HCT116 (cell line): Measurements from ENCODE around the gene OPN4. TPM values are rescaled to one million over a fixed set of nuclear protein-coding genes. Genes with fewer than 3 reads are reported as not detected.

Source experiments
- ATAC-seq: fragments of 200-7000 bp; cut with Tn5 transposase; 2 replicates; pipeline ENCODE4 v1.9.1; 2020; ENCODE audit warnings: mild to moderate bottlenecking, moderate library complexity
- BruUV-seq: library from RNA; stranded (reverse); fragments of 400-500 nt; replicated peaks from 2 replicates; lab custom pipeline; 2021; lab: Mats Ljungman, UMichigan
- CTCF ChIA-PET: fragments of 300-600 bp; sonication (Branson Sonifier 250); formaldehyde crosslinking; loops from one replicate; lab custom pipeline; 2021; ENCODE audit warnings: antibody characterized with exemption; lab: Charles Lee
- POLR2A ChIA-PET: fragments of 300-600, 350-600 bp; sonication (Branson Sonifier 250); formaldehyde crosslinking; loops from one replicate; lab custom pipeline; 2021; ENCODE audit warnings: antibody characterized with exemption; lab: Charles Lee
- RAD21 ChIA-PET, 2 experiments: fragments of 300-600 bp; sonication (Branson Sonifier 250); formaldehyde crosslinking; loops; one replicate each; lab custom pipeline; 2023; ENCODE audit warnings: low total read pairs in 2 of 2; ENCODE audit not compliant: uncharacterized antibody in 2 of 2, unreplicated experiment in 2 of 2, low non-redundant PET in 1 of 2; lab: Charles Lee
- DNase-seq: peaks from one replicate; pipeline ENCODE4 v3.0.0-alpha.2; 2010; ENCODE audit warnings: low read depth, low spot score
- H2AFZ ChIP-seq: fragments of 200-600 bp; shearing (Covaris generic), sonication (generic); 2 replicates; pipeline ENCODE4 v1.6.1; 2017; ENCODE audit warnings: low read depth, mixed run types, mixed read lengths, antibody characterized with exemption, low read length; ENCODE audit not compliant: poor library complexity, severe bottlenecking
- H3K27ac ChIP-seq: 2 replicates; pipeline ENCODE4 v1.5.1; 2012; ENCODE audit warnings: low read depth, low read length
- H3K27me3 ChIP-seq: fragments of 200-600 bp; sonication (generic); 2 replicates; pipeline ENCODE4 v1.6.1; 2016; ENCODE audit warnings: mixed run types, low read length, mixed read lengths; ENCODE audit not compliant: insufficient read depth
- H3K36me3 ChIP-seq, 2 experiments: fragments of 200-500 bp in 1 of 2; fragments of 200-600 bp in 1 of 2; sonication (Bioruptor generic) in 1 of 2; sonication (generic) in 1 of 2; 2 replicates each; pipeline versions ENCODE4 v1.5.1 to v1.6.1; 2014 to 2016; ENCODE audit warnings: low read length in 2 of 2, inconsistent platforms in 1 of 2, mixed read lengths in 1 of 2, mixed run types in 1 of 2; ENCODE audit not compliant: insufficient read depth in 2 of 2, control insufficient read depth in 1 of 2
- H3K4me1 ChIP-seq, 2 experiments: fragments of 200-600 bp in 1 of 2; sonication (generic) in 1 of 2; 2 replicates each; pipeline versions ENCODE4 v1.5.1 to v1.6.1; 2012 to 2017; ENCODE audit warnings: low read length in 2 of 2, inconsistent platforms in 1 of 2, mild to moderate bottlenecking in 1 of 2, mixed read lengths in 1 of 2, mixed run types in 1 of 2, moderate library complexity in 1 of 2; ENCODE audit not compliant: insufficient read depth in 2 of 2, control insufficient read depth in 1 of 2
- H3K4me2 ChIP-seq: fragments of 200-600 bp; sonication (generic); 2 replicates; pipeline ENCODE4 v1.6.1; 2017; ENCODE audit warnings: mixed run types, low read length, mixed read lengths
- H3K4me3 ChIP-seq, 2 experiments: fragments of 200-600 bp in 1 of 2; sonication (generic) in 1 of 2; replicated peaks in 1 of 2; 2 replicates each; pipeline ENCODE4 v1.5.1; 2011 to 2016; ENCODE audit warnings: low read length in 2 of 2, control low read depth in 1 of 2, low read depth in 1 of 2, mild to moderate bottlenecking in 1 of 2, mixed read lengths in 1 of 2, mixed run types in 1 of 2
- H3K79me2 ChIP-seq: fragments of 200-600 bp; sonication (generic); 2 replicates; pipeline ENCODE4 v1.6.1; 2017; ENCODE audit warnings: mild to moderate bottlenecking, mixed run types, low read length, moderate library complexity, mixed read lengths; ENCODE audit not compliant: insufficient read depth
- H3K9ac ChIP-seq: fragments of 200-600 bp; sonication (generic); 2 replicates; pipeline ENCODE4 v1.6.1; 2016; ENCODE audit warnings: low read length, mixed read lengths
- H3K9me2 ChIP-seq: fragments of 200-600 bp; sonication (generic), shearing (Covaris generic); 2 replicates; pipeline ENCODE4 v1.6.1; 2017; ENCODE audit warnings: mixed run types, mild to moderate bottlenecking, moderate library complexity; ENCODE audit not compliant: insufficient read depth
- H3K9me3 ChIP-seq, 2 experiments: fragments of 200-500 bp in 1 of 2; fragments of 200-600 bp in 1 of 2; sonication (Bioruptor generic) in 1 of 2; sonication (generic) in 1 of 2; 2 replicates each; pipeline ENCODE4 v1.6.1; 2014 to 2017; ENCODE audit warnings: low read length in 2 of 2, mixed read lengths in 2 of 2, inconsistent platforms in 1 of 2, low read depth in 1 of 2, mild to moderate bottlenecking in 1 of 2, mixed run types in 1 of 2, moderate library complexity in 1 of 2; ENCODE audit not compliant: control insufficient read depth in 1 of 2, insufficient read depth in 1 of 2
- H4K20me1 ChIP-seq: fragments of 200-600 bp; sonication (generic), shearing (Covaris generic); 2 replicates; pipeline ENCODE4 v1.6.1; 2017; ENCODE audit warnings: mixed run types, mild to moderate bottlenecking, moderate library complexity; ENCODE audit not compliant: insufficient read depth
- CEBPB ChIP-seq: IDR thresholded peaks from 2 replicates; pipeline ENCODE4 v1.6.1; 2012; ENCODE audit warnings: low read depth
- EGR1 ChIP-seq: IDR thresholded peaks from 2 replicates; pipeline ENCODE4 v1.6.1; 2012; ENCODE audit warnings: low read depth
- ELF1 ChIP-seq: IDR thresholded peaks from 2 replicates; pipeline ENCODE4 v1.6.1; 2012; ENCODE audit warnings: low read depth, borderline replicate concordance
- FOSL1 ChIP-seq: IDR thresholded peaks from 2 replicates; pipeline ENCODE4 v1.6.1; 2012; ENCODE audit warnings: low read depth
- POLR2A ChIP-seq: IDR thresholded peaks from 2 replicates; pipeline ENCODE4 v1.7.0; 2011; ENCODE audit warnings: borderline replicate concordance; ENCODE audit not compliant: insufficient read depth, insufficient read length; ENCODE audit errors: extremely low read depth
- POLR2AphosphoS5 ChIP-seq: IDR thresholded peaks from 2 replicates; pipeline ENCODE4 v1.6.1; 2011; ENCODE audit warnings: mild to moderate bottlenecking, low read depth, low read length, moderate library complexity
- RAD21 ChIP-seq: IDR thresholded peaks from 2 replicates; pipeline ENCODE4 v1.6.1; 2012; ENCODE audit warnings: low read depth, mild to moderate bottlenecking
- SIN3A ChIP-seq: IDR thresholded peaks from 2 replicates; pipeline ENCODE4 v1.6.1; 2012; ENCODE audit warnings: low read depth
- SP1 ChIP-seq: IDR thresholded peaks from 2 replicates; pipeline ENCODE4 v1.6.1; 2012; ENCODE audit warnings: low read depth
- SRF ChIP-seq: IDR thresholded peaks from 2 replicates; pipeline ENCODE4 v1.6.1; 2012; ENCODE audit warnings: low read depth
- TCF7L2 ChIP-seq: IDR thresholded peaks from 2 replicates; pipeline ENCODE4 v1.7.0; 2011; ENCODE audit warnings: borderline replicate concordance, inconsistent platforms; ENCODE audit not compliant: insufficient read depth, insufficient read length; ENCODE audit errors: extremely low read depth
- ZFX ChIP-seq: fragments of 450-650 bp; IDR thresholded peaks from 2 replicates; pipeline ENCODE4 v1.6.1; 2017
- intact Hi-C: fragments of 100-400 bp; cut with micrococcal nuclease; formaldehyde crosslinking; loops from 2 replicates; pipeline ENCODE4 v1.10.0; 2022
- total RNA-seq: library from RNA; stranded (reverse); gene quantifications from one replicate; pipeline ENCODE4 v1.2.1, GENCODE V29; 2021; ENCODE audit not compliant: unreplicated experiment
- TF ChIP-seq, protein P1 (sequence below): IDR thresholded peaks from 2 replicates; pipeline ENCODE4 v1.6.1; 2012
- TF ChIP-seq, protein P2 (sequence below): IDR thresholded peaks from 2 replicates; pipeline ENCODE4 v1.6.1; 2012; ENCODE audit warnings: low read depth
- TF ChIP-seq, protein P3 (sequence below), 3 experiments: fragments of 200-600 bp in 1 of 3; sonication (generic) in 1 of 3; IDR thresholded peaks in 2 of 3; conservative IDR thresholded peaks in 1 of 3; 2 replicates each; pipeline ENCODE4 v1.5.1; 2012 to 2017; ENCODE audit warnings: low read depth in 2 of 3, low read length in 2 of 3, antibody characterized with exemption in 1 of 3, borderline replicate concordance in 1 of 3, control low read depth in 1 of 3, mild to moderate bottlenecking in 1 of 3, mixed read lengths in 1 of 3, mixed run types in 1 of 3, moderate library complexity in 1 of 3; ENCODE audit not compliant: insufficient read depth in 1 of 3

OPN4 gene
- total RNA-seq, 1 experiment from 2014 or later: not detected

DNA sequence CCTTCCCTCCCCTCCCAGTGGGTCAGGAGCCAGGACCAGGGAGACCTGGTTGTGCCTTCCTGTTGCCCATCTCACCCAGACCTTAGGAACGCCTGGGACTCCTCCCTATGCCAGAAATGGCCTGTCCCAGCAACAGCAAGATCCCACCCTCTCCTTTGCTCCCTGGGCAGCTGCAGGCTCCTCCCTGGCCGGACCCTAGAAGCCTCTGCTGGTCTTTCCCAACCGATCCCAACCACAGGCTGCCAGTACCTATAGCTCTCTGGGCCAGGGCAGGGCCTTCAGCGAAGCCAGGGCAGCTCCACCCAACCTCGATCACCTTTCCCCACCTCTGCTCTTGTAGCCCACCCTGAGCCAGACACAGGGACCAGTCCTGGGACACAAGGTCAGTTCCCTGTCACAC is 35.9 kb downstream of the OPN4 start:
- Histone ChIP-seq H3K27ac (no peak overlapping the region), H3K9me3 (no peaks in the 10 kb centered on the region), H3K9me2 (no peaks in the 10 kb centered on the region), H3K4me3 (no peak overlapping the region), H3K9ac (no peak overlapping the region), H3K4me1 (no peaks in the 10 kb centered on the region), H3K36me3 (no peaks in the 10 kb centered on the region), H4K20me1 (no peaks in the 10 kb centered on the region)
- DNase-seq: no peak
- BruUV-seq: no TSS peak
- ChIA-PET RAD21 (no interaction called here), POLR2A (no interaction called here), CTCF (interaction anchor here (1.1 to 1.4 kb wide), 2 partner anchors 209 to 270 kb away, joined by 4 read pairs; no protein-coding TSS in a partner anchor)
- no peak for TF ChIP-seq ZFX
- no peak for TF ChIP-seq FOSL1
- TF ChIP-seq, protein P1, sequence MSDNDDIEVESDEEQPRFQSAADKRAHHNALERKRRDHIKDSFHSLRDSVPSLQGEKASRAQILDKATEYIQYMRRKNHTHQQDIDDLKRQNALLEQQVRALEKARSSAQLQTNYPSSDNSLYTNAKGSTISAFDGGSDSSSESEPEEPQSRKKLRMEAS: no peak
- no peak for TF ChIP-seq CEBPB
- TF ChIP-seq ELF1: no peak
- no peak for TF ChIP-seq SIN3A
- TF ChIP-seq POLR2A: no peak
- no peak for TF ChIP-seq SRF
- no peak for TF ChIP-seq TCF7L2
- no peak for TF ChIP-seq RAD21
- TF ChIP-seq, protein P2, sequence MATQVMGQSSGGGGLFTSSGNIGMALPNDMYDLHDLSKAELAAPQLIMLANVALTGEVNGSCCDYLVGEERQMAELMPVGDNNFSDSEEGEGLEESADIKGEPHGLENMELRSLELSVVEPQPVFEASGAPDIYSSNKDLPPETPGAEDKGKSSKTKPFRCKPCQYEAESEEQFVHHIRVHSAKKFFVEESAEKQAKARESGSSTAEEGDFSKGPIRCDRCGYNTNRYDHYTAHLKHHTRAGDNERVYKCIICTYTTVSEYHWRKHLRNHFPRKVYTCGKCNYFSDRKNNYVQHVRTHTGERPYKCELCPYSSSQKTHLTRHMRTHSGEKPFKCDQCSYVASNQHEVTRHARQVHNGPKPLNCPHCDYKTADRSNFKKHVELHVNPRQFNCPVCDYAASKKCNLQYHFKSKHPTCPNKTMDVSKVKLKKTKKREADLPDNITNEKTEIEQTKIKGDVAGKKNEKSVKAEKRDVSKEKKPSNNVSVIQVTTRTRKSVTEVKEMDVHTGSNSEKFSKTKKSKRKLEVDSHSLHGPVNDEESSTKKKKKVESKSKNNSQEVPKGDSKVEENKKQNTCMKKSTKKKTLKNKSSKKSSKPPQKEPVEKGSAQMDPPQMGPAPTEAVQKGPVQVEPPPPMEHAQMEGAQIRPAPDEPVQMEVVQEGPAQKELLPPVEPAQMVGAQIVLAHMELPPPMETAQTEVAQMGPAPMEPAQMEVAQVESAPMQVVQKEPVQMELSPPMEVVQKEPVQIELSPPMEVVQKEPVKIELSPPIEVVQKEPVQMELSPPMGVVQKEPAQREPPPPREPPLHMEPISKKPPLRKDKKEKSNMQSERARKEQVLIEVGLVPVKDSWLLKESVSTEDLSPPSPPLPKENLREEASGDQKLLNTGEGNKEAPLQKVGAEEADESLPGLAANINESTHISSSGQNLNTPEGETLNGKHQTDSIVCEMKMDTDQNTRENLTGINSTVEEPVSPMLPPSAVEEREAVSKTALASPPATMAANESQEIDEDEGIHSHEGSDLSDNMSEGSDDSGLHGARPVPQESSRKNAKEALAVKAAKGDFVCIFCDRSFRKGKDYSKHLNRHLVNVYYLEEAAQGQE: no peak
- TF ChIP-seq, protein P3, sequence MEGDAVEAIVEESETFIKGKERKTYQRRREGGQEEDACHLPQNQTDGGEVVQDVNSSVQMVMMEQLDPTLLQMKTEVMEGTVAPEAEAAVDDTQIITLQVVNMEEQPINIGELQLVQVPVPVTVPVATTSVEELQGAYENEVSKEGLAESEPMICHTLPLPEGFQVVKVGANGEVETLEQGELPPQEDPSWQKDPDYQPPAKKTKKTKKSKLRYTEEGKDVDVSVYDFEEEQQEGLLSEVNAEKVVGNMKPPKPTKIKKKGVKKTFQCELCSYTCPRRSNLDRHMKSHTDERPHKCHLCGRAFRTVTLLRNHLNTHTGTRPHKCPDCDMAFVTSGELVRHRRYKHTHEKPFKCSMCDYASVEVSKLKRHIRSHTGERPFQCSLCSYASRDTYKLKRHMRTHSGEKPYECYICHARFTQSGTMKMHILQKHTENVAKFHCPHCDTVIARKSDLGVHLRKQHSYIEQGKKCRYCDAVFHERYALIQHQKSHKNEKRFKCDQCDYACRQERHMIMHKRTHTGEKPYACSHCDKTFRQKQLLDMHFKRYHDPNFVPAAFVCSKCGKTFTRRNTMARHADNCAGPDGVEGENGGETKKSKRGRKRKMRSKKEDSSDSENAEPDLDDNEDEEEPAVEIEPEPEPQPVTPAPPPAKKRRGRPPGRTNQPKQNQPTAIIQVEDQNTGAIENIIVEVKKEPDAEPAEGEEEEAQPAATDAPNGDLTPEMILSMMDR (IDR thresholded peaks at IDR 0.05 in 2 of 3, conservative IDR thresholded peaks at IDR 0.05 in 1 of 3; ENCODE audit: borderline replicate concordance in 1 of 3, insufficient read depth in 1 of 3, low read depth in 2 of 3, low read length in 2 of 3): no peak
- no peak for TF ChIP-seq POLR2AphosphoS5
- no peak for TF ChIP-seq EGR1
- no peak for TF ChIP-seq SP1
- TF ChIP-seq, all 23 proteins: peak for 0
- H3K79me2 ChIP-seq: no peaks in the 10 kb centered on the region
- intact Hi-C loops: no loop called here
- H2AFZ ChIP-seq: no peak overlapping the region
- H3K27me3 ChIP-seq: no peaks in the 10 kb centered on the region
- no peak for ATAC-seq
- no peak overlapping the region for H3K4me2 ChIP-seq
